22Rv1 (cell line): ENCODE measurements around the gene MPHOSPH6.

ENCODE experiments used
- ZFX ChIP-seq: fragments of 450-650 bp; IDR thresholded peaks from 2 replicates; pipeline ENCODE4 v1.6.1; 2017; ENCODE audit warnings: antibody characterized with exemption, borderline replicate concordance
- TF ChIP-seq, protein P1 (sequence below): fragments of 450-650 bp; IDR thresholded peaks from 2 replicates; pipeline ENCODE4 v1.5.1; 2017; ENCODE audit warnings: mild to moderate bottlenecking

DNA sequence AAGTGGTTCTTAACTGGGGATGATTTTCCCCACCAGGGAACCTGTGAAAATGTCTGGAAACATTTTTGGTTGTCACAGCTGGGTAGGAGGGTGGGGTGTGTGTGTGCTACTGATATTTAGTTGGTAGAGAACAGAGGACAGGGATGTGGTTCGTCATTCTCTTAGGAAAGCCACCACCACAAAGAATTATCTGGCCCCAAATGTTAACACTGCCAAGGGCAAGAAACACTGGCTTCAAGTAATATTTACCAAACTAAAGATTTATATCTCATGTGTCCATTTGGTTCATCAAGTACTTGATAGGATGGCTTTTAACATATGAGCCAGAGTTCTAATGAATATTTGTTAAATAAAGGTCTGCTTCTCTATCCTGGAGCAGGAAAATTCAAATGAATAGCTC lies 19.5 kb downstream of the MPHOSPH6 start:
- TF ChIP-seq, protein P1, sequence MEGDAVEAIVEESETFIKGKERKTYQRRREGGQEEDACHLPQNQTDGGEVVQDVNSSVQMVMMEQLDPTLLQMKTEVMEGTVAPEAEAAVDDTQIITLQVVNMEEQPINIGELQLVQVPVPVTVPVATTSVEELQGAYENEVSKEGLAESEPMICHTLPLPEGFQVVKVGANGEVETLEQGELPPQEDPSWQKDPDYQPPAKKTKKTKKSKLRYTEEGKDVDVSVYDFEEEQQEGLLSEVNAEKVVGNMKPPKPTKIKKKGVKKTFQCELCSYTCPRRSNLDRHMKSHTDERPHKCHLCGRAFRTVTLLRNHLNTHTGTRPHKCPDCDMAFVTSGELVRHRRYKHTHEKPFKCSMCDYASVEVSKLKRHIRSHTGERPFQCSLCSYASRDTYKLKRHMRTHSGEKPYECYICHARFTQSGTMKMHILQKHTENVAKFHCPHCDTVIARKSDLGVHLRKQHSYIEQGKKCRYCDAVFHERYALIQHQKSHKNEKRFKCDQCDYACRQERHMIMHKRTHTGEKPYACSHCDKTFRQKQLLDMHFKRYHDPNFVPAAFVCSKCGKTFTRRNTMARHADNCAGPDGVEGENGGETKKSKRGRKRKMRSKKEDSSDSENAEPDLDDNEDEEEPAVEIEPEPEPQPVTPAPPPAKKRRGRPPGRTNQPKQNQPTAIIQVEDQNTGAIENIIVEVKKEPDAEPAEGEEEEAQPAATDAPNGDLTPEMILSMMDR: no peak
- TF ChIP-seq ZFX: no peak
